ENCODE data around the gene ZNF770.

GRCh38 chr15:35014241-35014640, 26.2 kb upstream of the ZNF770 start:
- TF ChIP-seq CTCF (conservative IDR thresholded peaks at IDR 0.05) (no peak), ZFX (IDR thresholded peaks at IDR 0.05) (no peak)
